ENCODE data around the gene CPSF6. TPM values are rescaled to one million over a fixed set of nuclear protein-coding genes. Genes with fewer than 3 reads are reported as not detected.

CPSF6 gene
- total RNA-seq, 1 experiment from 2014 or later: 104 TPM

- no peak for DNase-seq (ENCODE audit: low spot score)
These were observed 78.9 kb downstream of the CPSF6 start for GRCh38 chr12:69318225-69318624.

GRCh38 chr12:69321351-69321750 is 82.0 kb downstream of the CPSF6 start:
- no peak for DNase-seq (ENCODE audit: low spot score)

Other genes with a start within 250 kb of the CPSF6 start
- 1,236 and 1,299 TPM in 2 replicates for gene LYZ, start 108.8 kb downstream of the CPSF6 start, total RNA-seq (2014; rRNA removed; shearing (Covaris generic))
- gene YEATS4, start 120.2 kb downstream of the CPSF6 start, total RNA-seq (2014; rRNA removed; shearing (Covaris generic)): 34.1 and 40.0 TPM in 2 replicates
- gene FRS2, start 230.8 kb downstream of the CPSF6 start, total RNA-seq (2014; rRNA removed; shearing (Covaris generic)): 8.0 and 11.5 TPM in 2 replicates